ENCODE results near the gene ZNFX1. TPM values are rescaled to one million over a fixed set of nuclear protein-coding genes. Genes with fewer than 3 reads are reported as not detected.

ZNFX1 gene
- total RNA-seq, 1 donor from 2014 or later, result 77.4 TPM

- FAIRE-seq, result no peak
- Histone ChIP-seq H4K20me1 (ENCODE audit: insufficient read depth, low read length) (peaks cover 92% of the 10 kb centered on the region), H3K4me1 (ENCODE audit: insufficient read depth, low read length) (no peaks in the 10 kb centered on the region), H3K79me2 (ENCODE audit: insufficient read depth, low read length) (peaks cover 80% of the 10 kb centered on the region), H3K9me3 (ENCODE audit: insufficient read depth, low read depth, low read length) (no peaks in the 10 kb centered on the region), H3K27me3 (ENCODE audit: insufficient read depth, low read length) (no peaks in the 10 kb centered on the region), H3K4me2 (ENCODE audit: low read length) (peak overlapping the region; percentile 15), H3K36me3 (ENCODE audit: insufficient read depth, low read length) (peaks cover 62% of the 10 kb centered on the region), H3K27ac (ENCODE audit: low read depth, low read length) (no peak overlapping the region), H3K4me3 (ENCODE audit: insufficient read depth, low read depth, low read length) (no peak overlapping the region), H2AFZ (ENCODE audit: low read depth, low read length) (no peak overlapping the region), H3K9ac (ENCODE audit: low read length) (no peak overlapping the region)
- H3K4me1 Mint-ChIP-seq (ENCODE audit: low read depth, unreplicated experiment), result peaks cover 36% of the 10 kb centered on the region
- no peaks in the 10 kb centered on the region for H3K27me3 Mint-ChIP-seq (ENCODE audit: low read depth, unreplicated experiment)
- no peaks in the 10 kb centered on the region for H3K9me3 Mint-ChIP-seq (ENCODE audit: unreplicated experiment)
- H3K27ac Mint-ChIP-seq (ENCODE audit: unreplicated experiment), result no peak overlapping the region
- peaks cover 47% of the 10 kb centered on the region for H3K36me3 Mint-ChIP-seq (ENCODE audit: low read depth, unreplicated experiment)
- DNase-seq (ENCODE audit: low read depth), result no peak
- TF ChIP-seq EZH2 (IDR thresholded peaks at IDR 0.05; ENCODE audit: insufficient read depth, low read length), result no peak
- peak overlapping the region; percentile 82 for H3K4me3 Mint-ChIP-seq (ENCODE audit: unreplicated experiment)
Observed at GRCh38 chr20:49267327-49267726, 10.5 kb downstream of the ZNFX1 start.

DNA sequence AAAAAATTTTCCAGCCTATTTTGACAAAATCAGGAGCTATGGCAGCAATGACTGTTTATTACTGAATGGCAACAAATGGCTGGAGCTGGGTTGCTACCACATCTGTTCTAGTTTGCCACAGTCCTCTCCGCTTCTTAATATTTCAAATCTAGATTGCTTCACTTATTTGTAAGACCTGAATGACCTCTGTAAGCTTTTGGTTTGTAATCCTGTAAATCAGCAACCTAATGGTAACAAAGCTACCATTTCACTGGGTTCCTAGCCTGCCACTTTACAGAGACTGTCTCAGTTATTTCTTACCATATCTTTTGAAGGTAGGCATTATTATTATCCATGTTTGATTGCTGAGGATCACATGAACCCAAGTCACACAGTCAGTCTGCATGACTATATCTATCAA, 15.4 kb downstream of the ZNFX1 start:
- no peak overlapping the region for H3K4me3 ChIP-seq (ENCODE audit: insufficient read depth, low read depth, low read length)
- H3K27ac ChIP-seq (ENCODE audit: low read depth, low read length), result no peak overlapping the region
- TF ChIP-seq EZH2 (IDR thresholded peaks at IDR 0.05; ENCODE audit: insufficient read depth, low read length), result no peak
- TF ChIP-seq, protein P1, sequence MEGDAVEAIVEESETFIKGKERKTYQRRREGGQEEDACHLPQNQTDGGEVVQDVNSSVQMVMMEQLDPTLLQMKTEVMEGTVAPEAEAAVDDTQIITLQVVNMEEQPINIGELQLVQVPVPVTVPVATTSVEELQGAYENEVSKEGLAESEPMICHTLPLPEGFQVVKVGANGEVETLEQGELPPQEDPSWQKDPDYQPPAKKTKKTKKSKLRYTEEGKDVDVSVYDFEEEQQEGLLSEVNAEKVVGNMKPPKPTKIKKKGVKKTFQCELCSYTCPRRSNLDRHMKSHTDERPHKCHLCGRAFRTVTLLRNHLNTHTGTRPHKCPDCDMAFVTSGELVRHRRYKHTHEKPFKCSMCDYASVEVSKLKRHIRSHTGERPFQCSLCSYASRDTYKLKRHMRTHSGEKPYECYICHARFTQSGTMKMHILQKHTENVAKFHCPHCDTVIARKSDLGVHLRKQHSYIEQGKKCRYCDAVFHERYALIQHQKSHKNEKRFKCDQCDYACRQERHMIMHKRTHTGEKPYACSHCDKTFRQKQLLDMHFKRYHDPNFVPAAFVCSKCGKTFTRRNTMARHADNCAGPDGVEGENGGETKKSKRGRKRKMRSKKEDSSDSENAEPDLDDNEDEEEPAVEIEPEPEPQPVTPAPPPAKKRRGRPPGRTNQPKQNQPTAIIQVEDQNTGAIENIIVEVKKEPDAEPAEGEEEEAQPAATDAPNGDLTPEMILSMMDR (IDR thresholded peaks at IDR 0.05; ENCODE audit: insufficient read depth, low read depth, low read length), result no peak
- peaks cover 15% of the 10 kb centered on the region for H3K4me1 Mint-ChIP-seq (ENCODE audit: low read depth, unreplicated experiment)
- H3K4me1 ChIP-seq (ENCODE audit: insufficient read depth, low read length), result no peaks in the 10 kb centered on the region
- no peak overlapping the region for H3K9ac ChIP-seq (ENCODE audit: low read length)
- no peaks in the 10 kb centered on the region for H3K9me3 Mint-ChIP-seq (ENCODE audit: unreplicated experiment)
- H3K27ac Mint-ChIP-seq (ENCODE audit: unreplicated experiment), result no peak overlapping the region
- H3K9me3 ChIP-seq (ENCODE audit: insufficient read depth, low read depth, low read length), result no peaks in the 10 kb centered on the region
- H4K20me1 ChIP-seq (ENCODE audit: insufficient read depth, low read length), result peaks cover 61% of the 10 kb centered on the region
- H3K36me3 ChIP-seq (ENCODE audit: insufficient read depth, low read length), result peaks cover 48% of the 10 kb centered on the region
- no peak overlapping the region for H3K4me2 ChIP-seq (ENCODE audit: low read length)
- FAIRE-seq, result no peak
- H3K27me3 ChIP-seq (ENCODE audit: insufficient read depth, low read length), result no peaks in the 10 kb centered on the region
- H3K36me3 Mint-ChIP-seq (ENCODE audit: low read depth, unreplicated experiment), result peaks cover 21% of the 10 kb centered on the region
- no peak overlapping the region for H2AFZ ChIP-seq (ENCODE audit: low read depth, low read length)
- no peak overlapping the region for H3K4me3 Mint-ChIP-seq (ENCODE audit: unreplicated experiment)
- H3K79me2 ChIP-seq (ENCODE audit: insufficient read depth, low read length), result peaks cover 34% of the 10 kb centered on the region
- DNase-seq (ENCODE audit: low read depth), result no peak
- H3K27me3 Mint-ChIP-seq (ENCODE audit: low read depth, unreplicated experiment), result no peaks in the 10 kb centered on the region

GRCh38 chr20:49261173-49261572, 16.7 kb downstream of the ZNFX1 start:
- no peak overlapping the region for H3K9ac ChIP-seq (ENCODE audit: low read length)
- peaks cover 48% of the 10 kb centered on the region for H4K20me1 ChIP-seq (ENCODE audit: insufficient read depth, low read length)
- no peak overlapping the region for H3K4me3 ChIP-seq (ENCODE audit: insufficient read depth, low read depth, low read length)
- H2AFZ ChIP-seq (ENCODE audit: low read depth, low read length), result no peak overlapping the region
- Mint-ChIP-seq H3K27me3 (ENCODE audit: low read depth, unreplicated experiment) (no peaks in the 10 kb centered on the region), H3K36me3 (ENCODE audit: low read depth, unreplicated experiment) (peaks cover 26% of the 10 kb centered on the region), H3K4me1 (ENCODE audit: low read depth, unreplicated experiment) (peaks cover 10% of the 10 kb centered on the region), H3K27ac (ENCODE audit: unreplicated experiment) (no peak overlapping the region), H3K4me3 (ENCODE audit: unreplicated experiment) (no peak overlapping the region), H3K9me3 (ENCODE audit: unreplicated experiment) (no peaks in the 10 kb centered on the region)
- H3K36me3 ChIP-seq (ENCODE audit: insufficient read depth, low read length), result peaks cover 58% of the 10 kb centered on the region
- no peaks in the 10 kb centered on the region for H3K9me3 ChIP-seq (ENCODE audit: insufficient read depth, low read depth, low read length)
- no peak overlapping the region for H3K4me2 ChIP-seq (ENCODE audit: low read length)
- H3K27ac ChIP-seq (ENCODE audit: low read depth, low read length), result no peak overlapping the region
- peaks cover 21% of the 10 kb centered on the region for H3K79me2 ChIP-seq (ENCODE audit: insufficient read depth, low read length)
- FAIRE-seq (no peak), DNase-seq (ENCODE audit: low read depth) (no peak)
- TF ChIP-seq, protein P1 (IDR thresholded peaks at IDR 0.05; ENCODE audit: insufficient read depth, low read depth, low read length), result no peak
- TF ChIP-seq EZH2 (IDR thresholded peaks at IDR 0.05; ENCODE audit: insufficient read depth, low read length), result no peak
- no peaks in the 10 kb centered on the region for H3K27me3 ChIP-seq (ENCODE audit: insufficient read depth, low read length)
- H3K4me1 ChIP-seq (ENCODE audit: insufficient read depth, low read length), result no peaks in the 10 kb centered on the region

Data from astrocyte (in vitro differentiated cells and primary cell).